ENCODE results near the gene HAO1. TPM values are rescaled to one million over a fixed set of nuclear protein-coding genes. Genes with fewer than 3 reads are reported as not detected.
"Not testable (repeated sequence)": the region's sequence is repeated elsewhere in the genome, so short reads cannot be mapped to it uniquely, and the experiment has no call there.

HAO1 gene
- polyA plus RNA-seq, 1 donor from 2014 or later: not detected

DNA sequence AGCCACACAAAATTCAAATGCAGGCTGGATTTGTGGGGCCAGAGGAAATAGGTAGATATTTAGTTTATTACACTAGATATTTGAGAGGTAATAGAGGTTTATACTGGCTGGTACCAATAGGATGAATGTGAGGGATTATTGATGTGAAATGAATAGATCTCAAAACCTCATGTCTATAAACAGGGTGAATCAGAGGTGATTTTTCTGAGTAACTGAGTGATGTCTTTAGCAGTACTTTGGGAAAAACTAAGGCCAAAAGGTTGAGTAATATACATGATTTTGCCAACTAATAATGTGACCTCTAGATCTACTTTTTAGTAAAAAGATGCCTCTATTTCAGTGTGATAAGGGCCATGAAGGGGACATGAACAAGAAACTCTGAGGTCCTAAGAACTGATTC, 86.8 kb downstream of the HAO1 start:
- H3K9me3 Mint-ChIP-seq: no peaks in the 10 kb centered on the region
- no peaks in the 10 kb centered on the region for H3K36me3 Mint-ChIP-seq
- H3K4me3 Mint-ChIP-seq: no peak overlapping the region
- no peak overlapping the region for H3K27ac Mint-ChIP-seq
- H3K27me3 Mint-ChIP-seq: no peaks in the 10 kb centered on the region
- no peaks in the 10 kb centered on the region for H3K4me1 Mint-ChIP-seq

DNA sequence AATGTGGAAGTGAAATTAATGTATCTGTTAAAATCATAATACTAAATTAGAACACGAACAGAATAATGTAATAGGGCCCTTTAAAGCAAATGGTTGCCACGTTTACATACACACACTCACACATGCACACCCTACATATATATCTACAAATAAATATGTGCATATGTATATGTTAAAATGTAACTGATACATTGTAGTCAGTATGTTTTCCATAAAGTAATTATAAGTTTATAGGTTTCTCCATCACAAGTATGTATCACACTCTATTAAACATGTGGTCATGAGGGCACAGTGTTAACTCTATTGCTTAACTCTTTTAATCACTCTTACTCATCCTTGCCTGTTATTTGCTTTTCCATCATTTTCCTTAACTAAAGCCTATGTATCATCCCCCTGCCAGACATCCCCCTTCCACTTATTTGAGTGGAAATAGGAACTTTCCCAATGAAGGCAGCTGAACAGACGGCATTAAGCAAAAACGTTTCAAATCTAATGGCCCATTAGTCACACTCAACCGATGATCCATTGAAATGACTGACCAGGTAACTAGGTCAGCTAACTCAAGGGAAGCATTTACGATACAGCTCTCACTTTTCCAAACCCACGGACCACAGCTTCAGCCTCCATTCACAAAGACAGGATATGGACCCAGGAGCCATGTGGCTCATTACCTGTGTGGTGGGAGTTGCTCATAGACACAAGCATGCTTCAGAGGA, 89.3 kb downstream of the HAO1 start:
- no peak overlapping the region for H3K27ac Mint-ChIP-seq
- no peaks in the 10 kb centered on the region for H3K9me3 Mint-ChIP-seq
- no peak overlapping the region for H3K4me3 Mint-ChIP-seq
- H3K36me3 Mint-ChIP-seq: no peaks in the 10 kb centered on the region
- H3K4me1 Mint-ChIP-seq: no peaks in the 10 kb centered on the region
- H3K27me3 Mint-ChIP-seq: no peaks in the 10 kb centered on the region

DNA sequence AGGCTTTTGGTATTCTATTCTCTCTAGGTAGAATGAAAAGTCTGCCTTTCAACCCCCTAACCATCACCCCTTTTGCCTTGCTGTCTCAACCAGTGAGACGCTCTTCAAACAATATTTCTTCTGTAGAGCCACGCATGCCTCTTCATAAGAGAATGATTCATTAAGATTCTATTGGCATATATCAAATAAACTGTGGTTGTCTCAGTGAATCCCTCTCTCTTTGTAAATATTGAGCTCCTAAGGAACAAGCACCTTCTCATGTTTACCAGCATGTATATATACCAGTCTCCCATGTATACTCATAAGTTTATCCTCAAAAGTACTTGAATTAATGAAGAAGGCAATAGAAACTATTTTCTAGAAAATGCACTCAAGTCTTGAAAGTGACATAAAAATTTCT, 90.6 kb downstream of the HAO1 start:
- no peak overlapping the region for H3K4me3 Mint-ChIP-seq
- H3K36me3 Mint-ChIP-seq: no peaks in the 10 kb centered on the region
- H3K27ac Mint-ChIP-seq: no peak overlapping the region
- H3K4me1 Mint-ChIP-seq: no peaks in the 10 kb centered on the region
- H3K27me3 Mint-ChIP-seq: no peaks in the 10 kb centered on the region
- H3K9me3 Mint-ChIP-seq: no peaks in the 10 kb centered on the region

DNA sequence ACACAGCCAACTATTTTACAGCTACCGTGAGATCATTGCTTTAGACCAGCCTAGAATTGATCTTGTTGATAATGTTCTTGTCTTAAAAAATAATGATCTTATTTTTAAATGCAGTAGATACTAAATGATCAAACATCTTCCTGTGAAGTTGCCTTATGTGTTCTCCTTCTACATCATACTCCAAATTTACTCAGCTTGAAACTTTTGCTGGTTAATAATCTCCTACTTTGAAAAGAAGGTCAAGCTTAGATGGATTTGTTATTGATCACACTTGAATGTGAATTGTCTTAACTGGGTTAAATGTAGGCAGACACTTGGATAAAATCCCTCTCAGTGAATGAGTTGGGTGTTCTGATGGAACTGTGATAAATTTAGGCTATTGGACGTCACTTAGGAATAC, 91.9 kb downstream of the HAO1 start:
- Mint-ChIP-seq H3K27me3 (no peaks in the 10 kb centered on the region), H3K4me3 (no peak overlapping the region), H3K9me3 (no peaks in the 10 kb centered on the region), H3K27ac (no peak overlapping the region), H3K4me1 (no peaks in the 10 kb centered on the region), H3K36me3 (no peaks in the 10 kb centered on the region)

DNA sequence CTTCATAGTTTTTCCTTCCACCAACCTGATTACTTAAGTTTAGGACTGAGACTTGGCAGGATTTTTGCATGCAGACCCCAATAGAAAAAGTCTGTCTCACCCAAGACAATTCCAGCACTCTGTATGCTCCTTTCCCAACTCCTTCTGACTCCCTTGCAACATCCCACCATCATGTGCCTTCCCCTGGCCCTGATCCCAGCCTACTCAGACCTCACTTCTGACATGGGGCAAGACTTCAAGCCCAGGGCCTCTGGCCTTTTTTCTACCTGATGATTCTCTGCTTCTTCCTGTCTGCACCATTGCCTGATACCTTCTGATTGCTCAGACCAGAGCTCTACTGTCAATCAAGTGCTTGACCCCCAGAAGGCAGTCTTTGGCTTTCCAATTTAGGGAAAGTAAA, 96.6 kb downstream of the HAO1 start:
- no peaks in the 10 kb centered on the region for H3K4me1 Mint-ChIP-seq
- H3K27me3 Mint-ChIP-seq: peaks cover 2% of the 10 kb centered on the region
- no peaks in the 10 kb centered on the region for H3K36me3 Mint-ChIP-seq
- H3K27ac Mint-ChIP-seq: peak overlapping the region in 1 of 3 donors; percentile 68
- H3K4me3 Mint-ChIP-seq: no peak overlapping the region
- H3K9me3 Mint-ChIP-seq: peaks cover 0 to 2% (median 0%) of the 10 kb centered on the region in 3 donors

- peaks cover 2% of the 10 kb centered on the region for H3K27me3 Mint-ChIP-seq
- H3K36me3 Mint-ChIP-seq: no peaks in the 10 kb centered on the region
- peaks cover 0 to 2% (median 0%) of the 10 kb centered on the region in 3 donors for H3K9me3 Mint-ChIP-seq
- no peak overlapping the region for H3K4me3 Mint-ChIP-seq
- H3K27ac Mint-ChIP-seq: no peak overlapping the region
- H3K4me1 Mint-ChIP-seq: no peaks in the 10 kb centered on the region
Measured at GRCh38 chr20:7841971-7842310, 98.3 kb downstream of the HAO1 start.

DNA sequence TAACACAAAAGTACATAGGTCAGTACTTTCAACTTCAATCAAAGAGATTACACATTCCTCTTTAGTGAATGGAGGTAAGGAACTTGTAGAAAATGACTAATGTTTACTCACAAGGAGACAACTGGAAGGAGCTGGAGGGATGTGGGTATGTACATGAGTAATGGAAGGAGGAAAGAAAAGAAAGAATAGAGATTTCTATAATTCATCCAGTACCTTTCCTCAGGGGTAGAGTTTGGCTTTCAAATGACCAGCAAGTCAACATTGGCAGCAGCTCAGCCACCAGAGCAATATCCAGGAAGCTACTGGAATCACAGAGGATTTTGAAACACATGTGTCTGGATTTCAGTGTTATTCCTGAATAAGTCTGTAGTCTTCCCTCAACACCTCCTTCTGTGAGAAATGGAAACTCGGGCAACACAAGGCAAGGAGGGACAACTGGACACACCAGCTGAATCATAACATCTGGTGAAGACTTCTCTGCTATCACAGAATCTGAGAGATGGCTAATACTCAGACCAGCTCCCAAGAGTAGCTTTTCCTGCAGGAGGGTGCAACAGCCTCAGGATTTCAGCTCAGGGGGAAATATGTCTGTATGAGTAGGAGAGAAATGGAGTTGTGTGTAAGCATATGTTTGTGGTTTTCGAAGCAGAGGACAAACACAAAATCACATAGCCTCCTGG, 98.8 kb downstream of the HAO1 start:
- no peak overlapping the region for H3K27ac Mint-ChIP-seq
- no peaks in the 10 kb centered on the region for H3K4me1 Mint-ChIP-seq
- no peak overlapping the region for H3K4me3 Mint-ChIP-seq
- peaks cover 2% of the 10 kb centered on the region for H3K27me3 Mint-ChIP-seq
- H3K36me3 Mint-ChIP-seq: no peaks in the 10 kb centered on the region
- H3K9me3 Mint-ChIP-seq: peaks cover 0 to 4% (median 2%) of the 10 kb centered on the region in 3 donors

- no peaks in the 10 kb centered on the region for H3K27me3 Mint-ChIP-seq
- no peak overlapping the region for H3K27ac Mint-ChIP-seq
- H3K4me1 Mint-ChIP-seq: no peaks in the 10 kb centered on the region
- no peaks in the 10 kb centered on the region for H3K36me3 Mint-ChIP-seq
- H3K9me3 Mint-ChIP-seq: peaks cover 0 to 7% (median 6%) of the 10 kb centered on the region in 3 donors
- no peak overlapping the region for H3K4me3 Mint-ChIP-seq
Measured at GRCh38 chr20:7836076-7836475, 104.2 kb downstream of the HAO1 start.

- not testable (repeated sequence) for H3K27me3 Mint-ChIP-seq, H3K36me3 Mint-ChIP-seq, H3K4me3 Mint-ChIP-seq
Measured at GRCh38 chr20:7834441-7834840, 105.8 kb downstream of the HAO1 start.

More at GRCh38 chr20:7834441-7834840, 105.8 kb downstream of the HAO1 start:
- H3K9me3 Mint-ChIP-seq, H3K27ac Mint-ChIP-seq, H3K4me1 Mint-ChIP-seq: not testable (repeated sequence)

Other genes with a start within 250 kb of the HAO1 start
- gene TMX4, start 79.3 kb upstream of the HAO1 start, polyA plus RNA-seq: 63.2 TPM
- gene PLCB1, start 191.8 kb upstream of the HAO1 start, polyA plus RNA-seq: 0.28 TPM